ENCODE data around the gene PFKFB2.

- TF ChIP-seq CTCF (IDR thresholded peaks at IDR 0.05), result no peak
- TF ChIP-seq EZH2 (IDR thresholded peaks at IDR 0.05), result no peak
Observed at GRCh38 chr1:207067665-207068064, 14.6 kb downstream of the PFKFB2 start.

Data from neural progenitor cell (in vitro differentiated cells).